Thoracic aorta (tissue), 2 donors: ENCODE data around the gene TMEM234. TPM values are rescaled to one million over a fixed set of nuclear protein-coding genes. Genes with fewer than 3 reads are reported as not detected.

Source experiments
- total RNA-seq, 2 donors: library from RNA; depleted of rRNA; stranded (reverse); fragments of >200 nt; gene quantifications; one replicate each; pipeline versions ENCODE4 v1.1.0 to v1.2.3, GENCODE V29; 2016

Gene TMEM234
- total RNA-seq, 2 donors from 2014 or later: 9.5 to 20.0 TPM

Other genes with a start within 250 kb of the TMEM234 start
- 10 to 100 TPM; 45.5 to 82.6 TPM for gene KHDRBS1, start 208.5 kb downstream of the TMEM234 start, total RNA-seq
- gene TMEM39B, start 149.4 kb downstream of the TMEM234 start, total RNA-seq: 1 to 10 TPM; 5.1 to 5.8 TPM
- 10 to 100 TPM; 30.6 to 53.3 TPM for gene KPNA6, start 114.3 kb downstream of the TMEM234 start, total RNA-seq
- 10 to 100 TPM; 57.5 to 89.5 TPM for gene TXLNA, start 42.7 kb downstream of the TMEM234 start, total RNA-seq
- gene CCDC28B, start 21.8 kb downstream of the TMEM234 start, total RNA-seq: 1 to 10 TPM in 1 of 2 donors, not detected in 1; 2.0 TPM
- gene IQCC, start 16.7 kb downstream of the TMEM234 start, total RNA-seq: 1 to 10 TPM in 1 of 2 donors, not detected in 1; 1.4 TPM
- gene DCDC2B, start 13.3 kb downstream of the TMEM234 start, total RNA-seq: not detected
- 100 to 1,000 TPM; 105 to 114 TPM for gene EIF3I, start 54 bp upstream of the TMEM234 start, total RNA-seq
- 1 to 10 TPM in 1 of 2 donors, under 1 TPM in 1; 0.78 to 6.1 TPM for gene FAM167B, start 24.9 kb upstream of the TMEM234 start, total RNA-seq
- 10 to 100 TPM in 1 of 2 donors, 1 to 10 TPM in 1; 4.1 to 10.5 TPM for gene LCK, start 28.9 kb upstream of the TMEM234 start, total RNA-seq
- 10 to 100 TPM; 50.9 to 52.0 TPM for gene HDAC1, start 69.7 kb upstream of the TMEM234 start, total RNA-seq
- 10 to 100 TPM in 1 of 2 donors, 1 to 10 TPM in 1; 3.7 to 10.9 TPM for gene MARCKSL1, start 113.9 kb upstream of the TMEM234 start, total RNA-seq
- gene FAM229A, start 140.1 kb upstream of the TMEM234 start, total RNA-seq: 10 to 100 TPM; 11.8 to 12.0 TPM
- 1 to 10 TPM; 1.1 to 2.3 TPM for gene TSSK3, start 140.2 kb upstream of the TMEM234 start, total RNA-seq
- gene BSDC1, start 172.1 kb upstream of the TMEM234 start, total RNA-seq: 10 to 100 TPM; 70.8 to 84.9 TPM
- gene ZBTB8B, start 242.7 kb upstream of the TMEM234 start, total RNA-seq: not detected